ENCODE measurements around the gene E2F7.

Gene E2F7

DNA sequence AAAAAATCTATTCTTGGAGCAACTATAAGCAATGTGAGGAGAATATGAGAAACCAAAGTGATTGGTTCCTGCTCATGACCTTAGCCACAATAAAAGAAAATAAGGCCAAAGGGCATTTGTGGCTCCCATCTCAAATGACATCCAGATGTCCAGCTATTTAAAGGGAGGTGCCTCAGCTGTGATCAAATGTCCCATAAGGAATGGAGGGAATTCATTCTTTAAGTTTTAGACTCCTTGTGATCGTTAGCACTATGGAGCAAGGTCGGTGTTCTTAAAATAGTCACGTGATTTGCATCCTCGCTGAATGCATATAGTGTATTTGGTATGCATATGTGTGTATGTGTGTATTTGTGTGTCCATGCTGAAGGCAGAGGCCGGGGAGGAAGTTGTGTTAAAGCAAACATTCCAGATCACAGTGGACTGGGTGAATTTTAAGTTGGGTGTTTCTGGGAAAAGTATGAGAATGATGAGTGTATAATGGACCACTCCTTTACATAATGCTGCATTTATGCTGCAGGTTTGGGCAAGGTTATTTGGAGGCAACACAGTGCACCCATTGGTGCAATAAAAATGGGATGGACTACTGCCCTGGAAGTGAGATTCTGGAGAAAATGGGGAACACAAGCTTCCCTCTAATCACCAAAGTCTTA lies 5.6 kb upstream of the E2F7 start:
- Histone ChIP-seq H4K8ac (ENCODE audit: low read depth, low read length) (no peak overlapping the region), H3K36me3 (replicated peaks in 1 of 2; ENCODE audit: control insufficient read depth in 2 of 2, insufficient read depth in 2 of 2, low read length in 2 of 2) (no peaks in the 10 kb centered on the region), H3K4me1 (ENCODE audit: control insufficient read depth in 2 of 2, insufficient read depth in 1 of 2, low read depth in 1 of 2, low read length in 2 of 2) (peaks cover 0 to 9% of the 10 kb centered on the region in 2 donors), H3K23ac (ENCODE audit: low read depth, low read length, poor library complexity) (no peak overlapping the region), H3K9me3 (replicated peaks in 1 of 2; ENCODE audit: control insufficient read depth in 2 of 2, insufficient read depth in 1 of 2, low read depth in 1 of 2, low read length in 2 of 2) (no peaks in the 10 kb centered on the region), H2AFZ (ENCODE audit: low read length) (no peak overlapping the region), H2BK15ac (ENCODE audit: low read length) (no peak overlapping the region), H3K18ac (ENCODE audit: low read length) (no peak overlapping the region), H3K9ac (ENCODE audit: low read depth, low read length, poor library complexity) (no peak overlapping the region), H3K79me1 (ENCODE audit: low read depth, low read length) (no peaks in the 10 kb centered on the region), H2BK120ac (ENCODE audit: low read depth, low read length) (no peak overlapping the region), H3K4ac (ENCODE audit: low read length) (no peak overlapping the region), H3K4me3 (ENCODE audit: low read length in 2 of 2) (no peak overlapping the region), H3K14ac (ENCODE audit: low read length) (no peak overlapping the region), H3K27me3 (ENCODE audit: control insufficient read depth in 3 of 3, insufficient read depth in 3 of 3, low read depth in 1 of 3, low read length in 3 of 3) (no peaks in the 10 kb centered on the region), H3K4me2 (ENCODE audit: insufficient read depth, low read length, poor library complexity, severe bottlenecking) (no peak overlapping the region), H3K27ac (replicated peaks; ENCODE audit: low read length) (no peak overlapping the region), H4K91ac (ENCODE audit: low read depth, low read length, poor library complexity) (no peak overlapping the region), H2AK5ac (ENCODE audit: low read depth, low read length) (no peak overlapping the region), H2BK5ac (ENCODE audit: low read length) (no peak overlapping the region), H2BK12ac (ENCODE audit: low read length) (no peak overlapping the region)
- WGBS, 2 donors (ENCODE audit: extremely low coverage in 2 of 2, insufficient read length in 2 of 2, insufficient replicate concordance in 1 of 2), result no CpG with 5 or more reads among the region's 5 CpGs
- DNase-seq (ENCODE audit: low spot score), result no peak

DNA sequence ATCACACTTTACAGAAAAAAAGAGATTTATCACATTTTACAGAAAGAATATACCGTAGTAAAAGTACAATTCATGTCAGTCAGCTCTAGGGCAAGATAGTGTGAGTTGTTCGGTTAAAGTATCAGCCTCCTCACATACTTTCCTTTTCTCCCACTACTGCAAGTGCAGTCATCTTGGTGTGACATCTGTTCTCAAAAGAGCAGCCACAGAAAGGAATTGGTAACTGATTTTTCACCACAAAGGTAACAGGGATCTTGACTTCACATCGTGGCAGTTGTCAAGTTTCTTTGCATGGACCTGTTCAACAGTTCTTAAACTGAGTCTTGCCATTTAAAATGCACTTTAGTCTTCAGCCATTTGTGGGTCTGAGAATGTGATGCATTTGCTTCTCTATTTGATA lies 5.0 kb upstream of the E2F7 start:
- H3K4ac ChIP-seq (ENCODE audit: low read length), result no peak overlapping the region
- H3K27ac ChIP-seq (replicated peaks; ENCODE audit: low read length), result no peak overlapping the region
- no peak overlapping the region for H2BK12ac ChIP-seq (ENCODE audit: low read length)
- H2BK120ac ChIP-seq (ENCODE audit: low read depth, low read length), result no peak overlapping the region
- no peak overlapping the region for H3K4me2 ChIP-seq (ENCODE audit: insufficient read depth, low read length, poor library complexity, severe bottlenecking)
- DNase-seq (ENCODE audit: low spot score), result no peak
- peaks cover 0 to 9% of the 10 kb centered on the region in 2 donors for H3K4me1 ChIP-seq (ENCODE audit: control insufficient read depth in 2 of 2, insufficient read depth in 1 of 2, low read depth in 1 of 2, low read length in 2 of 2)
- no peaks in the 10 kb centered on the region for H3K27me3 ChIP-seq (ENCODE audit: control insufficient read depth in 3 of 3, insufficient read depth in 3 of 3, low read depth in 1 of 3, low read length in 3 of 3)
- no peak overlapping the region for H3K18ac ChIP-seq (ENCODE audit: low read length)
- H3K9me3 ChIP-seq (replicated peaks in 1 of 2; ENCODE audit: control insufficient read depth in 2 of 2, insufficient read depth in 1 of 2, low read depth in 1 of 2, low read length in 2 of 2), result no peaks in the 10 kb centered on the region
- H2AFZ ChIP-seq (ENCODE audit: low read length), result no peak overlapping the region
- H4K91ac ChIP-seq (ENCODE audit: low read depth, low read length, poor library complexity), result no peak overlapping the region
- no peak overlapping the region for H3K9ac ChIP-seq (ENCODE audit: low read depth, low read length, poor library complexity)
- WGBS, 2 donors (ENCODE audit: extremely low coverage in 2 of 2, insufficient read length in 2 of 2, insufficient replicate concordance in 1 of 2), result no CpG with 5 or more reads among the region's 3 CpGs
- H3K14ac ChIP-seq (ENCODE audit: low read length), result no peak overlapping the region
- H3K79me1 ChIP-seq (ENCODE audit: low read depth, low read length), result no peaks in the 10 kb centered on the region
- H2BK15ac ChIP-seq (ENCODE audit: low read length), result no peak overlapping the region
- H3K23ac ChIP-seq (ENCODE audit: low read depth, low read length, poor library complexity), result no peak overlapping the region
- no peak overlapping the region for H3K4me3 ChIP-seq (ENCODE audit: low read length in 2 of 2)
- H2AK5ac ChIP-seq (ENCODE audit: low read depth, low read length), result no peak overlapping the region
- H2BK5ac ChIP-seq (ENCODE audit: low read length), result no peak overlapping the region
- H3K36me3 ChIP-seq (replicated peaks in 1 of 2; ENCODE audit: control insufficient read depth in 2 of 2, insufficient read depth in 2 of 2, low read length in 2 of 2), result no peaks in the 10 kb centered on the region
- no peak overlapping the region for H4K8ac ChIP-seq (ENCODE audit: low read depth, low read length)

GRCh38 chr12:77064896-77065360 lies 441 bp downstream of the E2F7 start:
- peak overlapping the region; percentile 81 for H2AK5ac ChIP-seq (ENCODE audit: low read depth, low read length)
- H2BK120ac ChIP-seq (ENCODE audit: low read depth, low read length), result peak overlapping the region; percentile 67
- H2BK12ac ChIP-seq (ENCODE audit: low read length), result peak overlapping the region; percentile 79
- peak overlapping the region; percentile 100 for H3K14ac ChIP-seq (ENCODE audit: low read length)
- H3K4me1 ChIP-seq (ENCODE audit: control insufficient read depth in 2 of 2, insufficient read depth in 1 of 2, low read depth in 1 of 2, low read length in 2 of 2), result peaks cover 3 to 8% of the 10 kb centered on the region in 2 donors
- no peak overlapping the region for H4K91ac ChIP-seq (ENCODE audit: low read depth, low read length, poor library complexity)
- H3K4ac ChIP-seq (ENCODE audit: low read length), result peak overlapping the region; percentile 93
- peak overlapping the region; percentile 87 for H2AFZ ChIP-seq (ENCODE audit: low read length)
- no peak overlapping the region for H4K8ac ChIP-seq (ENCODE audit: low read depth, low read length)
- peak overlapping the region; percentile 100 for H3K18ac ChIP-seq (ENCODE audit: low read length)
- no peaks in the 10 kb centered on the region for H3K9me3 ChIP-seq (replicated peaks in 1 of 2; ENCODE audit: control insufficient read depth in 2 of 2, insufficient read depth in 1 of 2, low read depth in 1 of 2, low read length in 2 of 2)
- no peaks in the 10 kb centered on the region for H3K27me3 ChIP-seq (ENCODE audit: control insufficient read depth in 3 of 3, insufficient read depth in 3 of 3, low read depth in 1 of 3, low read length in 3 of 3)
- H2BK5ac ChIP-seq (ENCODE audit: low read length), result peak overlapping the region; percentile 95
- peak overlapping the region; percentile 27 for H3K23ac ChIP-seq (ENCODE audit: low read depth, low read length, poor library complexity)
- peak overlapping the region; percentile 98 for H3K27ac ChIP-seq (replicated peaks; ENCODE audit: low read length)
- H2BK15ac ChIP-seq (ENCODE audit: low read length), result peak overlapping the region; percentile 83
- no CpG with 5 or more reads among the region's 24 CpGs for WGBS, 2 donors (ENCODE audit: extremely low coverage in 2 of 2, insufficient read length in 2 of 2, insufficient replicate concordance in 1 of 2)
- H3K36me3 ChIP-seq (replicated peaks in 1 of 2; ENCODE audit: control insufficient read depth in 2 of 2, insufficient read depth in 2 of 2, low read length in 2 of 2), result peaks cover 9 to 45% of the 10 kb centered on the region in 2 donors
- DNase-seq (ENCODE audit: low spot score), result no peak
- H3K4me3 ChIP-seq (ENCODE audit: low read length in 2 of 2), result peak overlapping the region; percentile 87 to 92
- H3K4me2 ChIP-seq (ENCODE audit: insufficient read depth, low read length, poor library complexity, severe bottlenecking), result peak overlapping the region; percentile 64
- peaks cover 5% of the 10 kb centered on the region for H3K79me1 ChIP-seq (ENCODE audit: low read depth, low read length)
- peak overlapping the region; percentile 99 for H3K9ac ChIP-seq (ENCODE audit: low read depth, low read length, poor library complexity)

- WGBS, 2 donors (ENCODE audit: extremely low coverage in 2 of 2, insufficient read length in 2 of 2, insufficient replicate concordance in 1 of 2), result no CpG with 5 or more reads among the region's 12 CpGs
- Histone ChIP-seq H3K79me1 (ENCODE audit: low read depth, low read length) (peaks cover 6% of the 10 kb centered on the region), H4K91ac (ENCODE audit: low read depth, low read length, poor library complexity) (no peak overlapping the region), H3K4ac (ENCODE audit: low read length) (no peak overlapping the region), H3K9ac (ENCODE audit: low read depth, low read length, poor library complexity) (no peak overlapping the region), H2BK120ac (ENCODE audit: low read depth, low read length) (no peak overlapping the region), H3K4me2 (ENCODE audit: insufficient read depth, low read length, poor library complexity, severe bottlenecking) (no peak overlapping the region), H3K4me1 (ENCODE audit: control insufficient read depth in 2 of 2, insufficient read depth in 1 of 2, low read depth in 1 of 2, low read length in 2 of 2) (peaks cover 3 to 8% of the 10 kb centered on the region in 2 donors), H3K27ac (replicated peaks; ENCODE audit: low read length) (no peak overlapping the region), H2AK5ac (ENCODE audit: low read depth, low read length) (no peak overlapping the region), H2BK15ac (ENCODE audit: low read length) (no peak overlapping the region), H4K8ac (ENCODE audit: low read depth, low read length) (no peak overlapping the region), H3K23ac (ENCODE audit: low read depth, low read length, poor library complexity) (no peak overlapping the region), H3K9me3 (replicated peaks in 1 of 2; ENCODE audit: control insufficient read depth in 2 of 2, insufficient read depth in 1 of 2, low read depth in 1 of 2, low read length in 2 of 2) (no peaks in the 10 kb centered on the region), H2AFZ (ENCODE audit: low read length) (no peak overlapping the region), H3K18ac (ENCODE audit: low read length) (no peak overlapping the region), H2BK5ac (ENCODE audit: low read length) (no peak overlapping the region), H3K14ac (ENCODE audit: low read length) (no peak overlapping the region), H3K27me3 (ENCODE audit: control insufficient read depth in 3 of 3, insufficient read depth in 3 of 3, low read depth in 1 of 3, low read length in 3 of 3) (no peaks in the 10 kb centered on the region), H3K36me3 (replicated peaks in 1 of 2; ENCODE audit: control insufficient read depth in 2 of 2, insufficient read depth in 2 of 2, low read length in 2 of 2) (peaks cover 21 to 63% of the 10 kb centered on the region in 2 donors), H3K4me3 (ENCODE audit: low read length in 2 of 2) (peak overlapping the region in 1 of 2 donors; percentile 9), H2BK12ac (ENCODE audit: low read length) (no peak overlapping the region)
- no peak for DNase-seq (ENCODE audit: low spot score)
Observed at GRCh38 chr12:77062846-77063461, 2.4 kb downstream of the E2F7 start.
